Uterus (tissue), 2 donors: Measurements from ENCODE around the gene CD93.

Experiments used
- CTCF ChIP-seq, 4 experiments: fragments of 200-600 bp in 2 of 4; fragments of 450-650 bp in 2 of 4; sonication (generic) in 2 of 4; IDR thresholded peaks; one replicate each; pipeline ENCODE4 v1.5.1; 2016 to 2019; ENCODE audit warnings: antibody characterized with exemption in 4 of 4, mild to moderate bottlenecking in 2 of 4, moderate library complexity in 1 of 4
- POLR2A ChIP-seq, 2 donors: fragments of 450-650 bp; IDR thresholded peaks; one replicate each; pipeline ENCODE4 v1.6.1; 2016; ENCODE audit warnings: antibody characterized with exemption in 2 of 2, mild to moderate bottlenecking in 1 of 2, moderate library complexity in 1 of 2

GRCh38 chr20:23078351-23079015 lies 7.6 kb downstream of the CD93 start:
- TF ChIP-seq POLR2A (IDR thresholded peaks at IDR 0.05) (no peak), CTCF (IDR thresholded peaks at IDR 0.05) (no peak)
